Liver (tissue), 9 donors: ENCODE data around the gene P3H4. TPM values are rescaled to one million over a fixed set of nuclear protein-coding genes. Genes with fewer than 3 reads are reported as not detected.

ENCODE experiments used
- DNase-seq: peaks from one replicate; pipeline ENCODE4 v3.0.0-alpha.2; 2017; ENCODE audit warnings: low spot score
- H3K27ac ChIP-seq, 2 donors: one replicate each; pipeline ENCODE4 v1.7.0; 2013; ENCODE audit warnings: inconsistent platforms in 2 of 2, low read length in 2 of 2, control low read depth in 1 of 2, low read depth in 1 of 2, mild to moderate bottlenecking in 1 of 2
- H3K27me3 ChIP-seq, 4 donors: one replicate each; pipeline versions ENCODE4 v1.6.1 to v1.7.0; 2013; ENCODE audit warnings: low read length in 3 of 4, inconsistent platforms in 1 of 4, mild to moderate bottlenecking in 1 of 4, moderate library complexity in 1 of 4; ENCODE audit not compliant: control insufficient read depth in 4 of 4, insufficient read depth in 4 of 4
- H3K36me3 ChIP-seq, 4 donors: one replicate each; pipeline versions ENCODE4 v1.6.1 to v1.7.0; 2013; ENCODE audit warnings: low read length in 3 of 4, mild to moderate bottlenecking in 3 of 4, low read depth in 1 of 4, moderate library complexity in 1 of 4; ENCODE audit not compliant: control insufficient read depth in 4 of 4, insufficient read depth in 3 of 4
- H3K4me1 ChIP-seq, 4 donors: one replicate each; pipeline versions ENCODE4 v1.6.1 to v1.7.0; 2013; ENCODE audit warnings: low read length in 3 of 4, mild to moderate bottlenecking in 3 of 4, moderate library complexity in 1 of 4; ENCODE audit not compliant: control insufficient read depth in 4 of 4, insufficient read depth in 4 of 4
- H3K4me3 ChIP-seq, 3 donors: one replicate each; pipeline versions ENCODE4 v1.6.1 to v1.7.0; 2013; ENCODE audit warnings: low read length in 3 of 3, control low read depth in 1 of 3, low read depth in 1 of 3, mild to moderate bottlenecking in 1 of 3
- H3K9ac ChIP-seq, 2 donors: one replicate each; pipeline ENCODE4 v1.7.0; 2013; ENCODE audit warnings: low read length in 2 of 2, mild to moderate bottlenecking in 2 of 2, moderate library complexity in 2 of 2, control low read depth in 1 of 2, low read depth in 1 of 2
- H3K9me3 ChIP-seq, 4 donors: one replicate each; pipeline versions ENCODE4 v1.6.1 to v1.7.0; 2013; ENCODE audit warnings: low read length in 3 of 4; ENCODE audit not compliant: control insufficient read depth in 4 of 4
- ATF3 ChIP-seq: IDR thresholded peaks from 2 replicates; pipeline ENCODE4 v1.6.1; 2016; ENCODE audit warnings: antibody characterized with exemption
- CTCF ChIP-seq: fragments of 150-350 bp; IDR thresholded peaks from 2 replicates; pipeline ENCODE4 v1.5.1; 2017; ENCODE audit warnings: improper control_type of control experiment, low read depth, low read length; ENCODE audit not compliant: missing input control
- EGR1 ChIP-seq, 2 donors: IDR thresholded peaks; 2 replicates each; pipeline ENCODE4 v1.6.1; 2016 to 2018; ENCODE audit warnings: antibody characterized with exemption in 2 of 2, low read depth in 2 of 2
- FOXA1 ChIP-seq: IDR thresholded peaks from 2 replicates; pipeline ENCODE4 v1.6.1; 2016; ENCODE audit warnings: antibody characterized with exemption
- FOXA2 ChIP-seq: IDR thresholded peaks from 2 replicates; pipeline ENCODE4 v1.6.1; 2016; ENCODE audit warnings: antibody characterized with exemption
- GABPA ChIP-seq, 2 donors: IDR thresholded peaks in 1 of 2; conservative IDR thresholded peaks in 1 of 2; 2 replicates each; pipeline ENCODE4 v1.6.1; 2016; ENCODE audit warnings: antibody characterized with exemption in 2 of 2, mild to moderate bottlenecking in 1 of 2, moderate library complexity in 1 of 2
- HNF4A ChIP-seq, 2 donors: conservative IDR thresholded peaks; 2 replicates each; pipeline ENCODE4 v1.6.1; 2016; ENCODE audit warnings: antibody characterized with exemption in 2 of 2, mild to moderate bottlenecking in 2 of 2
- HNF4G ChIP-seq: IDR thresholded peaks from 2 replicates; pipeline ENCODE4 v1.6.1; 2016; ENCODE audit warnings: antibody characterized with exemption
- JUND ChIP-seq, 2 donors: IDR thresholded peaks; 2 replicates each; pipeline ENCODE4 v1.6.1; 2016; ENCODE audit warnings: antibody characterized with exemption in 2 of 2
- MAX ChIP-seq: IDR thresholded peaks from 2 replicates; pipeline ENCODE4 v1.6.1; 2016; ENCODE audit warnings: antibody characterized with exemption
- NR2F2 ChIP-seq: IDR thresholded peaks from 2 replicates; pipeline ENCODE4 v1.6.1; 2016; ENCODE audit warnings: antibody characterized with exemption
- RAD21 ChIP-seq, 2 donors: IDR thresholded peaks; 2 replicates each; pipeline ENCODE4 v1.6.1; 2016; ENCODE audit warnings: antibody characterized with exemption in 2 of 2, mild to moderate bottlenecking in 2 of 2
- REST ChIP-seq: IDR thresholded peaks from 2 replicates; pipeline ENCODE4 v1.6.1; 2016; ENCODE audit warnings: antibody characterized with exemption, mild to moderate bottlenecking
- RXRA ChIP-seq, 2 donors: IDR thresholded peaks; 2 replicates each; pipeline ENCODE4 v1.6.1; 2017 to 2018; ENCODE audit warnings: antibody characterized with exemption in 2 of 2, mild to moderate bottlenecking in 1 of 2
- SP1 ChIP-seq: IDR thresholded peaks from 2 replicates; pipeline ENCODE4 v1.6.1; 2018; ENCODE audit warnings: antibody characterized with exemption, mild to moderate bottlenecking
- TAF1 ChIP-seq: conservative IDR thresholded peaks from 2 replicates; pipeline ENCODE4 v1.6.1; 2016; ENCODE audit warnings: antibody characterized with exemption, mild to moderate bottlenecking
- YY1 ChIP-seq: IDR thresholded peaks from 2 replicates; pipeline ENCODE4 v1.6.1; 2016; ENCODE audit warnings: antibody characterized with exemption, mild to moderate bottlenecking
- ZBTB33 ChIP-seq: IDR thresholded peaks from 2 replicates; pipeline ENCODE4 v1.6.1; 2016; ENCODE audit warnings: antibody characterized with exemption
- WGBS: extraction: QIAGEN DNeasy Blood & Tissue Kit; methylation state at CpG from one replicate; pipeline ENCODE4 v1.1.7; 2013; 5-methylcytosine and 5-hydroxymethylcytosine counted together
- polyA plus RNA-seq, 2 donors: library from polyadenylated mRNA; stranded (reverse) in 1 of 2; unstranded in 1 of 2; fragments of 200-250 nt in 1 of 2; fragments of >200 nt in 1 of 2; fragmentation: Nextera tagmentation in 1 of 2; extraction: Ambion mirVana in 1 of 2; gene quantifications; one replicate each; pipeline versions ENCODE4 v1.2.1 to v1.2.3, GENCODE V29; 2013 to 2015
- total RNA-seq, 2 donors: library from RNA; depleted of rRNA; stranded (reverse); fragments of >200 nt; gene quantifications; one replicate each; pipeline ENCODE4 v1.2.3, GENCODE V29; 2014
- donor health status: healthy.
- donor health status: healthy.
- donor health status: healthy.
- donor health status: healthy.
- donor health status: healthy.

P3H4 gene
- total and polyA plus RNA-seq, 4 donors, result 1.7 to 5.6 (median 2.3) TPM

- Histone ChIP-seq H3K9ac (no peak overlapping the region), H3K27ac (no peak overlapping the region), H3K4me1 (peaks cover 10 to 41% (median 25%) of the 10 kb centered on the region in 4 donors), H3K36me3 (peaks cover 8 to 46% (median 32%) of the 10 kb centered on the region in 4 donors), H3K27me3 (no peaks in the 10 kb centered on the region), H3K4me3 (no peak overlapping the region), H3K9me3 (no peaks in the 10 kb centered on the region)
- no peak for TF ChIP-seq YY1
- TF ChIP-seq TAF1, result no peak
- TF ChIP-seq HNF4A (conservative IDR thresholded peaks at IDR 0.05), result no peak
- TF ChIP-seq HNF4G, result no peak
- no peak for TF ChIP-seq REST
- no peak for TF ChIP-seq RAD21 (IDR thresholded peaks at IDR 0.05)
- no peak for TF ChIP-seq NR2F2
- TF ChIP-seq FOXA1, result no peak
- TF ChIP-seq RXRA (IDR thresholded peaks at IDR 0.05), result no peak
- TF ChIP-seq FOXA2, result no peak
- DNase-seq, result no peak
- 92% methylated on average over 23 of the region's 23 CpGs for WGBS
Measured at GRCh38 chr17:41768682-41769288, 43.0 kb downstream of the P3H4 start.

- H3K36me3 ChIP-seq, result peaks cover 12 to 59% (median 45%) of the 10 kb centered on the region in 4 donors
- H3K4me3 ChIP-seq, result no peak overlapping the region
- peaks cover 6 to 29% (median 16%) of the 10 kb centered on the region in 4 donors for H3K4me1 ChIP-seq
- no peak for DNase-seq
- H3K9me3 ChIP-seq, result no peaks in the 10 kb centered on the region
- WGBS, result 97% methylated on average over 18 of the region's 18 CpGs
- H3K27ac ChIP-seq, result no peak overlapping the region
- no peak overlapping the region for H3K9ac ChIP-seq
- TF ChIP-seq EGR1 (IDR thresholded peaks at IDR 0.05; ENCODE audit: low read depth in 2 of 2) (no peak), HNF4A (conservative IDR thresholded peaks at IDR 0.05) (no peak), YY1 (no peak), FOXA2 (no peak), ATF3 (no peak), TAF1 (no peak), NR2F2 (no peak), JUND (IDR thresholded peaks at IDR 0.05) (no peak), SP1 (no peak), RAD21 (IDR thresholded peaks at IDR 0.05) (no peak), HNF4G (no peak), ZBTB33 (no peak), GABPA (IDR thresholded peaks at IDR 0.05 in 1 of 2, conservative IDR thresholded peaks at IDR 0.05 in 1 of 2) (no peak), CTCF (no peak), REST (no peak), FOXA1 (no peak), MAX (no peak), RXRA (IDR thresholded peaks at IDR 0.05) (no peak)
- no peaks in the 10 kb centered on the region for H3K27me3 ChIP-seq
Measured at GRCh38 chr17:41767324-41768042, 44.3 kb downstream of the P3H4 start.
